Measurements from ENCODE around the gene PATJ.
"Not testable (repeated sequence)": the region's sequence is repeated elsewhere in the genome, so short reads cannot be mapped to it uniquely, and the experiment has no call there.

Gene PATJ

DNA sequence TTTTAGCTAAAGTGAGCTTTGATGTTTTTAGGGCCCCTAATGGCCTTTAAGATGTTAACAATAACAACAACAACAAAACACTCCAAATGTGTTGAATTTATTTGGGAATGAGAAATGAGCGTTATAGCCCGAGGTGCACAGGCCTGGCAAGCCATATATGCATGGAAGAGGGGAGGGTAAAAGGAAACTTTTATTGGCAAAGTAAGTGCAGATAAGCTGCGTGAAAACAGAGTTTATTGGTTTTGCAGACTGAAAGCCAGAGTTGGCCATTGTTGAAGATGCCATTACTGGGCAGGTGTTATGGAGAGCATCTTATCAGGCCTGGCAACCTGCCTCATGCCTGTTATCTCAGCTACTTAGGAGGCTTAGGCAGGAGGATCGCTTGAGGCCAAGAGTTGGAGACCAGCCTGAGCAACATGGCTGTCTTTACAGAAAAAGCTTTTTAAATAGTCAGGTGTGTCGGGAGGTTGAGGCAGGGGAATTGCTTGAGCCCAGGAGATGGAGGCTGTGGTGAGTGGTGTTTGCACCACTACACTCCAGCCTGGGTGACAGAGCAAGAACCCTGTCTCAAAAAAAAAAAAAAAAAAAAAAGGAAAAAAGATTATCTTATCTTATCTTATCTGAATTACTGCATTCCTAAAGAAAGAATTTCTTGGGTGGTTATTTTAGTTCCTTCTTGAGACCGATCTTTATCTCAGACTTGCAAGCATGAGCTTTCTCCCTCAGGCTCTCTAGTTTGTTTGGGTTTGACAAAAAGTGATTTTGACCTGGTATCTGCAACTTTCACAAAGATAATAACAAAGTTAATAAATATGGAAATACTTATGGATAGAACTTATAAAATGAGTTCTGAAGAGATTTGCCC, 1.7 kb downstream of the PATJ start:
- peak; percentile 15 for DNase-seq

DNA sequence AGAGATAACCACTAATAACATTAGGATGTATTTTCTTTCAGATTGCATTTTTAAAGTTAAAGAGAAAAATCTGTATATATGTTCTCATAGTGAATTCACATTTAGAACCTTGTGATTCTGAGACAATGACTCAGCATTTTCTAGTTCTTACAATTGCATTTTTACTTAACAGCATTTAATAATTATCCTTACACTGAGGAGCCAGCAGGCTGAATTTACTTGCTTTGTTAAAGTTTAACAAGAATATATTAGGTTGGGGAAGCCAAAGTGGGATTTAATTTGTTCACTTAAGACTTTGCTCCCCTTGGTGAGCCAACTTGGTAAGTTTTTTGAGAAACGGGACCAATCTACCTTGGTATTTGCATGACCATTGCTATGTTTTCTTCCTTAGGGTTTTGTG, 4.5 kb downstream of the PATJ start:
- DNase-seq = peak; percentile 59

DNA sequence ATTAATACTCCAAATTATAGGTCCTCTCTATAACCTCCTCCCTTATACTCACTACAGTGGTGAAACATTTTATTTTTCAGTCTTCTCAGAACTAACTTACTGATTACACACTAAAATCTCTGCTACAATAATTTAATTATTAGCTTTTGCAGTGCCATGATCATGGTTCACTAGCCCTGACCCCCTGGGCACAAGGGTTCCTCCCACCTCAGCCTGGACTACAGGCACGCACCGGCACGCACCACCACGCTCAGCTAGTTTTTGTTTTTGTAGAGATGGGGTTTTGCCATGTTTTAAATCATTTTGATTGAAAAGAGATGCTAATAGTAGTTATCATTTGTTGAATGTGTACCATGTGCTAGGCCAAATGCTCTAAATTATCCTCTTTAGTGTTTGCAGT, 6.3 kb downstream of the PATJ start:
- no peak for DNase-seq

DNA sequence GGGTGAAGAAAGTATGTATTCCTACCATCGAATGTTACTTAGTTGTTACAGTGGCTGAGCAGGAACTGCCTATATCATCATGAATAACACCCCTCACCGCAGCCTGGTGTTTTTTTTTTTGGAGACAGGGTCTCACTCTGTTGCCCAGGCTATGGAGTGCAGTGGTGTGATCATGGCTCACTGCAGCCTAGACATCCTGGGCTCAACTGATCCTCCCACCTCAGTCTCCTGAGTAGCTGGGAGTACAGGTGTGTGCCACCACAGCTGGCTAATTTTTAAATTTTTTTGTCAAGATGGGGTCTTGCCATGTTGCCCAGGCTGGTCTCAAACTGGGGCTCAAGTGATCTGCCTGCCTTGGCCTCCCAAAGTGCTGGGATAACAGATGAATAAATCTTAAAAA, 7.3 kb downstream of the PATJ start:
- DNase-seq = no peak

DNA sequence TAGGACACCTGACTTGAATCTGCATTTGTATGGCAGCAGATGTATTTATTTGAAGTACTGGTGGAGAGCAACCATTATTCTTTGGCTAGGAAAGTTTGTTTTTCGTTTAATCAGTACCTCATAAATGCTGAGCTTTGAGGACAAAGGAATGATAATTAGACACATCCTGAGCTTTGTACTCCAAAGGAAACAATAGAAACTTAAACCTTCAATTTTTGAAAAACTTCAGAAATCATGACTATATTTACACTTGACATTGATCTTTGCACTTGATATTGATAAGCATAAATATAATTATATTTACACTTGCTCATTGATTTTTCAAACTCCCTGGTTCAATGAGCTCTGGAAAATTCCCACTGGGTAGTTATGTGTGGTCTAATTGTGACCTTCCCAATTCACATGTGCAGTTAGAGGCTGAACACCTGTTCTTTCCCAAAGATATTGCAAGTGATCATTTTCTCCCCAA, 10.7 kb downstream of the PATJ start:
- no peak for DNase-seq

DNA sequence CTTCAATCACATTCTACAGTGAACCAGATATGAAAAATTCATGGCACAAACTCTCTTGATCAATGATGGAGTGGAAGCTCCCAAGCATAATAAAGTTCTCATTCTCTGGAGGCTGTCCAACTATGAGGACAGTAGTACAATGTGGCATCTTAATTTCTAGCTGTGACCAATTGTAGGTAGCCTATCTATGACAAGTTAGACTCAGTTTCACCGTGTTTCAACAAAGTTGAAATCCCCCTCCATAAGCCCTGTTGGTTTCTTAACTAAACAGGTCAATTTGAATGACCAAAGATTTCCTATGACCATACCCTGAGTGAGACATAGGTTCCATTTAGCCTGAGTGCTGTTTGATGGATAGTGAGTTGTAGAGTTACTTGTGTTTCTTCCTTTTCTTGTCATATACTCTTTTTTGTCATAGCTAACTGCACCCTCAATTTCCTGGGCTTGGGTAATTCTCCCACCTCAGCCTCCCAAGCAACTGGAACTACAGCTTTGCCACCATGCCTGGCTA, 11.8 kb downstream of the PATJ start:
- no peak for DNase-seq

DNA sequence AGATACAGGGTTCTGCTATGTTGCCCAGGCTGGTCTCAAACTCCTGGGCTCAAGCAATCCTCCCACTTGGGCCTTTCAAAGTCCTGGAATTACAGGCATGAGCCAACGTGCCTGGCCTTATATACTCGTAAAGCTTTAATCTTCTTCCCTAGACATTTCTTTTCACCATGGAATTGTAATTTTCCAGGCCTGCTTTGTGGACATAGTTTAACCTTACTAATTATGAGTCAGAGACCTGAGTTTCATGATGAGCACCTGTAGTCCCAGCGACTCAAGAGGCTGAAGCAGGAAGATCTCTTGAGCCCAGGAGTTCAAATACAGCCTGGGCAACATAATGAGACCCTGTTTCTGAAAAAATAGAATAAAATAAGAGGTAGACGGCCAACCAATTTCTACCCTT, 12.3 kb downstream of the PATJ start:
- DNase-seq = no peak

DNA sequence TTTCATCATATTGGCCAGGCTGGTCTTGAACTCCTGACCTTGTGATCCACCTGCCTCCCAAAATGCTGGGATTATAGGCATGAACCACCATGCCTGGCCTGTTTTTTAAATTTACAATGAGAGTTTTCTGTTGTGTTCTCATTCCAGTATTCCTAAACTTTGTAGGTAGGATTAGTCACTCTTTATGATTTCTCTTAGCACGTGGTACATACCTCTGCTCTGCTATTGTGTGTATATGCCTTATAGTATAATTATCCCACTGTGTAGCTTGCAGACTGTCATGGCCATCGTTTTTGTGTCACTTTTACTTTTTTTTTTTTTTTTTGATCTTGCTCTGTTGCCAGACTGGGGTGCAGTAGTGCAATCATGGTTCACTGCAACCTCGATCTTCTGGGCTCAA, 14.5 kb downstream of the PATJ start:
- DNase-seq = no peak

DNA sequence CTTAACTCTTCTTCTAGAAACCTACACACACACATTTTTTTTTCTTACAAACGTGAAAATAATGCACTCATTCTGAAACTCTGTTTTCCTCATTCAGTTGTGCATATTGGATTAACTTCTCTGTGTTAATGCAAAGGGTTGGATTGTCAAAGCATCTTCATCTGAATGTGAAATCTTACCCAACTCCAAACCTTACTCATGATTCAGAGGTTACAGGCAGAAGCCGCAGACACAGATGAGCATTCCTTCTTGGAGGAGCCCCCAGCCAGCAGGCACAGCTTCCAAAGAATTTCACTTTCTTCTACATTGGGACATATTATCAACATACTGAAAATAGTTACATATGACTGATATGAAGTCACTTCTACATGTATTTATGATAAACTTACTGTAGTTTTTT, 15.7 kb downstream of the PATJ start:
- DNase-seq = no peak

DNA sequence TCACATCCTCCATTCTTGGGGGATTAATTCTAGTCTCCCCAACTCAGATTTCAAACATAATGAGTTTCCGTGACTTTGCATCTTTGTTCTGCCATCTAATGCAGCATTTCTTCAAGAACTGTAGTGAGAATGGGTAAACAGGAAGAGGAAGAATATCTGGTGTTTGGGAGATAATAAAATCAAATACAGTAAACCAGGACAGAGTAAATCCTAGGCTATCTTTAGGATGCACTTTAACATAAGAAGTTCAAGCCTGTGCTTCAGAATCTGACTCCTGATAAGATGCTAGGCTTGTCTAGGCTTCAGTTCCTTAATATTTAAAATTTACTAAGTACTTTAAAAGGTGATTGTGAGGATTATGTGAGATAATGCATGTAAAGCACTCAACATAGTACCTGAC, 27.9 kb downstream of the PATJ start:
- peak; percentile 14 for DNase-seq

DNA sequence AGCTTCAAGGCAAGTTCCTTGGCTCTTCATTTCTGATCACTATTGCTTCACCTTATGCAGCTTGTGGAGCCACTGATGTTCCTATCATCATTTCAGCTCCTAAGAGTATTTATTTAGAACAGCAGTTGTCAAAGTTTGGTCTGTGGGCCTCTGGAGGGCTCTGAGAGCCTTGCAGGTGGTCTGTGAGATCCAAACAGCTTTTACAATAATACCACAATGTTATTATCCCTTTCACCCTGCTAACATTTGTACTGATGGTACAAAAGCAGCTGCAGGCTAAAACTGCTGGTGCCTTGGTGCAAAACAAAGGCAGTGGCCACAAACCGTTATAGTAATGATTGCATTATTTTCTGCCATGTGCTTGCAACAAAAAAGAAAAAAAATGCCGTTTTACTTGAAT, 33.8 kb downstream of the PATJ start:
- DNase-seq = no peak

DNA sequence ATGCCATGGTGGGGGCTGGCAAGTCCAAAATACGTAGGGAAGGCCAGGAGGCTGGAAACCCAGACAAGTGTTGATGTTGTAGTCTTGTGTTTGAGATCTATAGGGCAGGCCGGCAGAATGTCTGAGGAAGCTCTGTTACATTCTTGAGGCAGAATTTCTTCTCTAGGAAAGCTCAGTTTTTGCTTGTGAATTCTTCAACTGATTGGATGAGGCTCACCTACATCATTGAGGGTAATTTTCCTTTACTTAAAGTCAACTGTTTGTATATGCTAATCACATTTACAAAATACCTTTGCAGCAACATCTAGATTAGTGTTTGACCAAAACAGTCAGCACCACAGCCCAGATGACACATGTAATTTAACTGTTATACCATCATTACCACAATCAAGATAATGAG, 37.0 kb downstream of the PATJ start:
- DNase-seq = peak; percentile 7

DNA sequence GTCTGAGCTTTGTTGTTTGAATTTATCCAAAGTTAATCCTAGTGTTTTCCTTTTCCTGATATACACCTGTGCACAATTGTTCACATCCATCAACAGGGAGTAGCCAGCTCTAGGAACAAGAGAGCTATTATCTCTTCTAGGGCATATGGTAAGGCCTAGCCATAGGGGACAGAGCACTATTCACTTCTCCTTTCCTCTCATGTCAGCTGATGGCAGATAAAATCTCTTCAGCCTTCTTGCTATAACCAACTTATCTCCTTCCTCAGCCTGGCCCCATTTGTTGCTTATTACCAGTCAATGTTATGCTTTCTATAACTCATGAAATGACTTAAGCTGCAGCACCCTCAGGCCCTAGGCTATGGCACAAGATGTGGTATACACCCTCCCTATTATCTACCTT, 38.9 kb downstream of the PATJ start:
- DNase-seq = peak; percentile 89

DNA sequence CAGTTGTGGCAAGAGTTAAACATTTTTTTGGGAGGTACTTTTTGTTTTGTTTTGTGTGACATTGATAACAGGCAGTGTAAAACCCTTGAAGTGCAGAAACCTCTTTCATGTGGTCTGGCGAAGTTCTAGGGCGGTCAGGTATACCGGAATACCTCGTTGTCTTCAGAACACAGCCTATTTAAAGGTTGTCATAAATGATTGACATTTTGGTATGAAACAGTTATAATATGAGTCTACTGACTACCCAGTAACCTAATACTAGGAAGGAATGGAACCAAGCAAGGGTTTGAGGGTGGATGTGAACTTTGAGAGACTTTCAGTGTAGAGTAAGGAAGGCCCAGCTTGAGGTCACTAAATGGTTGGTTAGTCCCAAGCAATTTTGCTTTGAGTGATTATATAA, 40.5 kb downstream of the PATJ start:
- no peak for DNase-seq

DNA sequence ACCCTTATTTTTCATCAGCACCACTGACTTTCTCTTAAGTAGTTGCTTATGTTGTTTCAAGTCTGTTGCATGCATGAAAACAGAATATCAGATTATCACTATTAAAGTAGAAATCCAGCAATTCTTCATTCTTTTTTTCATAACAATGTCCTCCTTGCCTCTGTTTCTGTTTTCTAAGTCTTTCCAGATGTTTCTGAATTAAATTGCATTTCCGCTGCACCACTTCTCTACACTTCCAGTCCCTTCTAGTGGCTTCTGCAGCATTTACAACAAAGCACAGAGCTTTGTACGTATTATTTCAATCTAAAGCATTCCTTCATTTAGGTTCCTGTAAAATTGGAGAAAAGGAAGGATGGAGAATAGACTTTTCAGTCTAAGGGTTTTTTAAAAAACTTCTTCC, 42.4 kb downstream of the PATJ start:
- DNase-seq = no peak

DNA sequence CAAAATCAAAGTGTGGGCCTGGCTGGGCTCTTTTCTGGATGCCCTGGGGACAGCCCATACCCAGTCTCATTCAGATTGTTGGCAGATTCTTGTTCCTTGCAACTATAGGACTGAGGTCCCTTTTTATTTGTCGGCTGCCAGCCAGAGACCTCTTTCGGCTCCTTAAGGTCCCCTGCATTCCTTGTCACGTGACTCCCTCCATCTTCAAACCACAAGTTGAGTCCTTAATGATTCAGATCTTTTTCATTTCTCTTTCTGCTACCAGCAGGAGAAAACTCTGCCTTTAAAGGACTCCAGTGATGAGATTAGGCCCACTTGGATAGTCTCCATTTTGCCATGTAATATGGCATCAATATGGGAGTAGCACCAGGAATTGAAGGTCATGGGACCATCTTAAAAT, 48.6 kb downstream of the PATJ start:
- no peak for DNase-seq

DNA sequence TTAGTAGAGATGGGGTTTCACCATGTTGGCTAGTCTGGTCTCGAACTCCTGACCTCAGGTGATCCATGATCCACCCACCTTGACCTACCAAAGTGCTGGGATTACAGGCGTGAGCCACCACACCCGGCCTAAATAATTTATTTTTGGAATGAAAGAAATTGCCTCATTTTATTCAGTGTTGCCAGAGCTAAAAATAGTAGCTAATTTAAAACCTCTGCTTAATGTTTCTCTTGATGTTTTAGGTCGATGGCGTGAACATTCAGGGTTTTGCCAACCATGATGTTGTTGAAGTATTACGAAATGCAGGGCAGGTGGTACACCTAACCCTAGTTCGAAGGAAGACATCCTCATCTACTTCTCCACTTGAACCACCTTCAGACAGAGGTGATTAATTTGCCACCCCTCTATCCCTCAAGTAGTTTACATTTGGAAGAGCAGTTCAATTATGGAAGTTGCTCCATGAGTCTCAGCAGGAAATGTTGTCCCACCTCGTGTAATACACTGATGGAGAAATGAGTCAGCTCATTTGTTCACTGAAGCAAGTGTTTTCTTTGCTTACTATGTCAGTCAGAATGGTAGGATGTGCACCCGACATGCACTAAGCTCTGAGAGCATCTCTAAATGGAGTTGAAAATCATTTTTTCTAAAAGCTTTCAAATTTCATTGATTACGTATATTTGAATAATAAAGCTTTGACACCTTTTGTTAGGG, 54.9 kb downstream of the PATJ start:
- no peak for DNase-seq

DNA sequence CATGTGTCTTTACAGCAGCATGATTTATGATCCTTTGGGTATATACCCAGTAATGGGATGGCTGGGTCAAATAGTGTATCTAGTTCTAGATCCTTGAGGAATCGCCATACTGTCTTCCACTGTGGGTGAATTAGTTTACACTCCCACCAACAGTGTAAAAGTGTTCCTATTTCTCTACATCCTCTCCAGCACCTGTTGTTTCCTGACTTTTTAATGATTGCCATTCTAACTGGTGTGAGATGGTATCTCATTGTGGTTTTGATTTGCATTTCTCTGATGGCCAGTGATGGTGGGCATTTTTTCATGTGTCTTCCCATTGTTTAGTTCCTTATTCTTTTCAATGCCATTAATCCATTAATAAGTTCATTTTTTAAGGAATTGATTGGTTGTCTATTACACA, 58.8 kb downstream of the PATJ start:
- not testable (repeated sequence) for DNase-seq

DNA sequence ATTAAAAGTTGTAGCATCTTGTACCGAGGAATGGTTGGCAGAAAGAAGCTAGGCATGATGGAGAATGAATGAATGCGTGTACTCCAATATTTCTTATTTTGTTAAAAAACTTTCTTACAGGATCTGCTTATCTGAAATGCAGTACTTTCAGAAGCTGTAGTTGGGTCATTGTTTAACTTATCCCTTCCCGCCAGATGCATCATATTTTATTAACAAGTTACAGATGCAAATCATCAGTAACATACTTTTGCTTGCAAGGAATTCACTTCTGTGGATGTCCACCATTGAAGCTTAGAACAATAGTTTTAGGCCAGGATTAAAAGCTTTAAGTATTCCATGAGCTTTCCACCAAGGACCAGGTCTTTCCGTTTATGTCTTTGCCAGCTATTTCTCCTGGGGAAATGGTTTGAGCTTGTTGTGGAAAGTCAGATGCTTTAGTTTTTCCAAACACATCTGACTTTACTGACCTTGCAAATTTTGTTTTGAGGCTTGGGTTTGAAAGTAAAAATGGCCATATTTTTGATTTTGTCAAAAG, 65.4 kb downstream of the PATJ start:
- DNase-seq = no peak

DNA sequence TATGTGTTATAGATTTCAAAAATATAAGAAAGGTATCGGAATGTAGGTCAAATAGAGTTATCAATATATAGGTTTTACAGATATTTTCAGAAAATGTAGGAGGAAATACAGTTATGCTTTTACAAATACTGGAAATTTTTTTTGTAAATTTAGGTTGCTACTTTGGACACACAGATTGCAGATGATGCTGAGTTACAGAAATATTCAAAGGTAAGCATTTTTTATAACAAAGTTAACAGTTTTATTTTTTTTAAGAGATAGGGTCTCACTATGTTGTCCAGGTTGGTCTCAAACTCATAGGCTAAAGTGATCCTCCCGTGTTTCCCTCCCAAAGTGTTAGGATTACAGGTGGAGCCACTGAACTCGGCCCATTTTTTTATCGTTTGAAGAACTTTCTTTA, 66.0 kb downstream of the PATJ start:
- DNase-seq = no peak

DNA sequence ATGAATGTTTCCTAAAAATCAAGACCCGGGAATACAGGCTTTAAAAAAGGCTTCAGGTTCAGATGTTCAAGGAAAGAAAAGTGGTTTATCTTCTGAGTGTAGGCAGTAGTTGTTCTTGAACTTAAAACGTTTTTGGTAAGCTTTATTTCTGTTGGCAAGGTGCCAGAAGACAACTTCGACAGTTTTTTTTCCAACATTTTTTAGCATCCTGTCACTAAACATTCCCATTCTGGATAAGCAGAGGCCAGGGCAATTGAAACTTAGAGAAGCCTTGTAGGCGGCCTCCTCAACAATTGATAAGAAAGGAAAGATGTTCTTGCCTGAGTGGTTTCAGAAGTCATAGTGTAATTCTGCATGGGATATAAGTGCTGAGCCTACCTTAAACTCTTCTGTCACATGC, 66.7 kb downstream of the PATJ start:
- no peak for DNase-seq

DNA sequence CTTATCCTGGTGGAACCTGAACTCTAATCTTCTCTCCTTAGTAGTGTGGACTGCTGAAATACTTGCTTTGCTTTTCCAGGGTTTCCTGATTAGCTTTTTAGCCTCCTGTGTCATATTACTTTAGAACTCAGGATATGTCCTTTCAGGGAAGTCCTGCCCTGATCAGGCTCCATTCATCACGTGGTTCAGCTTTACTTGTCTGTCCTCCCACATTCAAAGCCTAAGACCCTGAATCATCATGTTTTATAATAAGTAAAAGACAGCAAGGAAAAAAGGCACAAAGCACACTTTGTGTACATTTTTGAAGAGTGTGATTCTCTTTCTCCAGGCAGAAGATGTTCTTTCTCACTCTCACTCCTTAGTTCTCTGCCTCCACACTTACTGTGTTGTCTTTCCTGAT, 70.6 kb downstream of the PATJ start:
- no peak for DNase-seq

DNA sequence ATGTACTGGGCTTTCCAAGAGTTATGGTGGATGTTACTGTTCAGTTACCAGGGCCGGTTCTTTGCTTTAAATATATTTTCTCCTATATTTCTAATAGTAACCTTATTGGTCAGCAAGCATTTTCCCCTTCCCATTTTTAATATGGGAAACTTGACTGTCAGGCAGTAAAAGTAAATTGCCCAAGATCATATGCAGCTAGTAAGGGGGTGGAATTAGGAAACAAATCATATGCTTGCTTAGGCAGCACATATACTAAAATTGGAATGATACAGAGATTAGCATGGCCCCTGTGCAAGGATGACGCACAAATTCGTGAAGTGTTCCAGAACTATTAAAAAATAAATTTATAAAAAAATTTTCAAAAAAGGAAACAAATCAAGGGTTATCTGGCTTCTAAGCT, 73.9 kb downstream of the PATJ start:
- no peak for DNase-seq

DNA sequence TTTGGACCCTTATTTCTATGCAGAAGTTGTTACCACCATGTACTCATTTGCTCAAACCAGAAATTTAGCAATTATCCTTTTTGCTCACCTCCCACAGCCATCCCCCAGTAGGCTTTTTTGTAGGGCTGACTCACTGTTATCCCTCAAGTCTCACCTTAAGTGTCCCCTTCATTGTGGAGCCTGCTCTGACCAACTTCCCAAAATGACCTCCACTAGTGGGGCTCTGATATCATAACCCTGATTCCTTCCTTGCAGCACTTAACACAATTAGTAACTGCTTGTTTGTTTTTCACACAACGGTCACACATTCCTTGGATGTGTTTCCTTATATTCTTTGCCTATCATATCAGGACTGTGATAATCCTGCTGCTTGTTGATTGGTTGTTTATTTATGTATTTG, 76.7 kb downstream of the PATJ start:
- DNase-seq = no peak

Data from hematopoietic multipotent progenitor cell treated with erythropoietin and hydrocortisone succinate and interleukin-3 and kit ligand, for 4 days (in vitro differentiated cells).